ENCODE data around the gene ZDHHC18. TPM values are rescaled to one million over a fixed set of nuclear protein-coding genes. Genes with fewer than 3 reads are reported as not detected.

The ZDHHC18 gene
- total and polyA plus RNA-seq, 2 of the 8 experiments (the other 6 are each of a cell fraction or from before 2014, with no cell fraction given): 29.7 to 49.8 TPM

GRCh38 chr1:26792924-26793323 is 33.6 kb upstream of the ZDHHC18 start:
- Histone ChIP-seq H3K23ac (ENCODE audit: insufficient read length) (no peak overlapping the region), H3K23me2 (ENCODE audit: low read depth, low read length) (peaks cover 9% of the 10 kb centered on the region), H3K4me1 (replicated peaks in 1 of 4; ENCODE audit: control insufficient read depth in 3 of 4, insufficient read depth in 4 of 4, low read length in 3 of 4) (peaks cover 3 to 7% (median 4%) of the 10 kb centered on the region in 4 experiments; a peak in 6 of 7 replicates), H3K14ac (ENCODE audit: insufficient read length) (no peak overlapping the region), H3K56ac (replicated peaks; ENCODE audit: insufficient read length, low read depth, low read length) (no peak overlapping the region), H4K20me1 (replicated peaks in 1 of 2; ENCODE audit: control insufficient read depth in 1 of 2, insufficient read depth in 2 of 2, low read length in 2 of 2) (peaks cover 0 to 2% of the 10 kb centered on the region in 2 experiments), H2BK15ac (ENCODE audit: low read length) (no peak overlapping the region), H3K79me1 (ENCODE audit: low read depth, low read length) (no peaks in the 10 kb centered on the region), H3K18ac (ENCODE audit: extremely low read depth, low read length) (no peak overlapping the region), H2BK20ac (ENCODE audit: low read length) (no peak overlapping the region), H3K4ac (replicated peaks; ENCODE audit: insufficient read length, low read depth, low read length) (no peak overlapping the region), H3K4me2 (ENCODE audit: insufficient read depth in 1 of 2, low read depth in 2 of 2, low read length in 2 of 2) (no peak overlapping the region), H2BK12ac (ENCODE audit: low read depth, low read length) (no peak overlapping the region), H4K5ac (ENCODE audit: insufficient read length, low read depth, low read length) (no peak overlapping the region), H2AK5ac (ENCODE audit: low read depth, low read length) (no peak overlapping the region), H3K9ac (replicated peaks in 1 of 4; ENCODE audit: extremely low read depth in 1 of 4, low read depth in 3 of 4, low read length in 3 of 4) (no peak overlapping the region), H3K9me3 (ENCODE audit: insufficient read depth in 2 of 2, low read depth in 1 of 2, low read length in 1 of 2) (no peaks in the 10 kb centered on the region), H2AFZ (ENCODE audit: low read length) (no peak overlapping the region), H3K27me3 (replicated peaks in 1 of 4; ENCODE audit: control insufficient read depth in 3 of 4, extremely low read depth in 1 of 4, insufficient read depth in 3 of 4, low read length in 3 of 4) (no peaks in the 10 kb centered on the region), H2BK120ac (replicated peaks; ENCODE audit: low read depth, low read length) (no peak overlapping the region), H3K27ac (ENCODE audit: low read depth, low read length) (no peak overlapping the region), H2BK5ac (ENCODE audit: low read depth, low read length) (no peak overlapping the region), H3K79me2 (ENCODE audit: control insufficient read depth in 1 of 2, insufficient read depth in 2 of 2, low read length in 2 of 2) (no peaks in the 10 kb centered on the region), H4K8ac (ENCODE audit: extremely low read depth, insufficient read depth, low read length) (no peak overlapping the region), H3K4me3 (ENCODE audit: extremely low read depth in 1 of 4, insufficient read depth in 2 of 4, low read depth in 3 of 4, low read length in 4 of 4) (no peak overlapping the region), H4K91ac (replicated peaks; ENCODE audit: insufficient read length, low read length) (no peak overlapping the region), H3K36me3 (ENCODE audit: control insufficient read depth in 2 of 4, insufficient read depth in 4 of 4, low read length in 3 of 4) (peaks cover 0 to 8% (median 6%) of the 10 kb centered on the region in 4 experiments; a peak in 6 of 8 replicates)
- 81% methylated on average over 2 of the region's 2 CpGs; no CpG with 5 or more reads in 1 of the 2 experiments for WGBS, 2 experiments (ENCODE audit: extremely low coverage in 1 of 2, insufficient coverage in 1 of 2, insufficient read length in 1 of 2, insufficient replicate concordance in 2 of 2, low coverage in 1 of 2, low lambda C conversion rate in 2 of 2, missing lambda C conversion rate in 1 of 2)
- CTCF ChIA-PET (ENCODE audit: partially characterized antibody): interaction anchor here (1.0 to 1.2 kb wide), 2 partner anchors 28 to 191 kb away, joined by 3 read pairs; no protein-coding TSS in a partner anchor
- POLR2A ChIA-PET (ENCODE audit: partially characterized antibody): no interaction called here
- DNase-seq (ENCODE audit: low read depth in 1 of 2, low spot score in 2 of 2): no peak
- no peak for FAIRE-seq
- TF ChIP-seq TAF7 (optimal IDR thresholded peaks at IDR 0.05; ENCODE audit: borderline replicate concordance, low read depth, low read length) (no peak), CTCF (IDR thresholded peaks at IDR 0.05; ENCODE audit: control extremely low read depth in 1 of 3, insufficient read depth in 1 of 3, low read depth in 1 of 3, low read length in 3 of 3) (no peak), SIX5 (IDR thresholded peaks at IDR 0.05; ENCODE audit: low read depth, low read length) (no peak), E2F6 (IDR thresholded peaks at IDR 0.05) (no peak), YY1 (IDR thresholded peaks at IDR 0.05; ENCODE audit: low read depth, low read length) (no peak), KDM1A (IDR thresholded peaks at IDR 0.05; ENCODE audit: borderline replicate concordance, low read length) (no peak), NANOG (IDR thresholded peaks at IDR 0.05; ENCODE audit: insufficient read depth, low read depth, low read length, poor library complexity, severe bottlenecking) (no peak), EZH2 (IDR thresholded peaks at IDR 0.05; ENCODE audit: low read depth, low read length, severe bottlenecking) (no peak), USF2 (IDR thresholded peaks at IDR 0.05; ENCODE audit: low read length) (no peak)

All from H1 (cell line).